Mesenchymal stem cell (in vitro differentiated cells and primary cell): ENCODE data around the gene SNORC.

ENCODE experiments used
- DNase-seq: peaks from one replicate; pipeline ENCODE4 v3.0.0-alpha.2; 2013
- H2AFZ ChIP-seq: one replicate; pipeline ENCODE4 v1.6.1; 2013; ENCODE audit warnings: low read depth, mild to moderate bottlenecking, control low read depth, inconsistent platforms, low read length, moderate library complexity
- H2AK5ac ChIP-seq: 2 replicates; pipeline ENCODE4 v1.6.1; 2013; ENCODE audit warnings: low read length, moderate library complexity, mild to moderate bottlenecking, inconsistent platforms; ENCODE audit not compliant: severe bottlenecking
- H2BK120ac ChIP-seq: one replicate; pipeline ENCODE4 v1.6.1; 2013; ENCODE audit warnings: low read depth, mild to moderate bottlenecking, inconsistent platforms, low read length, moderate library complexity
- H2BK12ac ChIP-seq, 2 experiments: one replicate each; pipeline ENCODE4 v1.6.1; 2013; ENCODE audit warnings: inconsistent platforms in 2 of 2, low read length in 2 of 2, mild to moderate bottlenecking in 2 of 2, moderate library complexity in 2 of 2, control low read depth in 1 of 2
- H2BK15ac ChIP-seq: one replicate; pipeline ENCODE4 v1.6.1; 2013; ENCODE audit warnings: mild to moderate bottlenecking, low read depth, inconsistent platforms; ENCODE audit not compliant: poor library complexity, severe bottlenecking
- H2BK5ac ChIP-seq: 2 replicates; pipeline ENCODE4 v1.6.1; 2013; ENCODE audit warnings: low read depth, mild to moderate bottlenecking, low read length, control low read depth, inconsistent platforms; ENCODE audit not compliant: poor library complexity, severe bottlenecking
- H3K14ac ChIP-seq, 2 experiments: one replicate each; pipeline ENCODE4 v1.6.1; 2013; ENCODE audit warnings: inconsistent platforms in 2 of 2, low read length in 2 of 2, control low read depth in 1 of 2, mild to moderate bottlenecking in 1 of 2, moderate library complexity in 1 of 2
- H3K18ac ChIP-seq, 2 experiments: one replicate each; pipeline ENCODE4 v1.6.1; 2013; ENCODE audit warnings: inconsistent platforms in 2 of 2, low read length in 2 of 2, control low read depth in 1 of 2, low read depth in 1 of 2, mild to moderate bottlenecking in 1 of 2
- H3K23ac ChIP-seq, 2 experiments: one replicate each; pipeline ENCODE4 v1.6.1; 2013; ENCODE audit warnings: inconsistent platforms in 2 of 2, low read length in 2 of 2, mild to moderate bottlenecking in 2 of 2, moderate library complexity in 2 of 2, control low read depth in 1 of 2
- H3K27ac ChIP-seq: 2 replicates; pipeline ENCODE4 v1.5.1; 2013; ENCODE audit warnings: mild to moderate bottlenecking, moderate library complexity, low read length, control low read depth, inconsistent platforms; ENCODE audit not compliant: poor library complexity, severe bottlenecking
- H3K27me3 ChIP-seq, 2 experiments: 2 replicates each; pipeline versions ENCODE4 v1.6.1 to v1.7.0; 2013; ENCODE audit warnings: low read length in 2 of 2, mild to moderate bottlenecking in 2 of 2, moderate library complexity in 2 of 2, control low read depth in 1 of 2, inconsistent platforms in 1 of 2; ENCODE audit not compliant: control insufficient read depth in 1 of 2, insufficient read depth in 1 of 2
- H3K36me3 ChIP-seq, 2 experiments: 2 replicates each; pipeline versions ENCODE4 v1.6.1 to v1.7.0; 2013; ENCODE audit warnings: low read length in 2 of 2, control low read depth in 1 of 2, inconsistent platforms in 1 of 2, low read depth in 1 of 2, mild to moderate bottlenecking in 1 of 2; ENCODE audit not compliant: insufficient read depth in 2 of 2, control insufficient read depth in 1 of 2
- H3K4ac ChIP-seq, 2 experiments: one replicate each; pipeline ENCODE4 v1.6.1; 2013; ENCODE audit warnings: inconsistent platforms in 2 of 2, low read length in 2 of 2, mild to moderate bottlenecking in 2 of 2, moderate library complexity in 2 of 2, control low read depth in 1 of 2, low read depth in 1 of 2
- H3K4me1 ChIP-seq: 2 replicates; pipeline ENCODE4 v1.6.1; 2013; ENCODE audit warnings: low read depth, low read length, control low read depth; ENCODE audit not compliant: control insufficient read depth, insufficient read depth
- H3K4me2 ChIP-seq: 2 replicates; pipeline ENCODE4 v1.6.1; 2013; ENCODE audit warnings: low read length, mild to moderate bottlenecking, inconsistent platforms; ENCODE audit not compliant: poor library complexity, severe bottlenecking
- H3K4me3 ChIP-seq, 2 experiments: 2 replicates each; pipeline versions ENCODE4 v1.5.1 to v1.7.0; 2013; ENCODE audit warnings: low read length in 2 of 2, mild to moderate bottlenecking in 2 of 2, control low read depth in 1 of 2, low read depth in 1 of 2; ENCODE audit not compliant: insufficient read depth in 1 of 2
- H3K79me1 ChIP-seq: replicated peaks from 2 replicates; pipeline ENCODE4 v1.6.1; 2013; ENCODE audit warnings: mild to moderate bottlenecking, control low read depth, low read length, inconsistent platforms; ENCODE audit not compliant: poor library complexity, severe bottlenecking
- H3K9ac ChIP-seq: 2 replicates; pipeline ENCODE4 v1.7.0; 2013; ENCODE audit warnings: mild to moderate bottlenecking, low read length, moderate library complexity
- H3K9me3 ChIP-seq: 2 replicates; pipeline ENCODE4 v1.7.0; 2013; ENCODE audit warnings: mild to moderate bottlenecking, low read length; ENCODE audit not compliant: control insufficient read depth
- H4K8ac ChIP-seq: one replicate; pipeline ENCODE4 v1.6.1; 2013; ENCODE audit warnings: inconsistent platforms, mild to moderate bottlenecking, low read length, moderate library complexity
- H4K91ac ChIP-seq: one replicate; pipeline ENCODE4 v1.6.1; 2013; ENCODE audit warnings: mild to moderate bottlenecking, low read length, inconsistent platforms
- WGBS: methylation state at CpG from one replicate; pipeline ENCODE4 v1.1.7; 2013; ENCODE audit warnings: mixed read lengths; 5-methylcytosine and 5-hydroxymethylcytosine counted together

Gene SNORC

GRCh38 chr2:232859385-232859916 lies 10.6 kb upstream of the SNORC start:
- no peak overlapping the region for H2BK5ac ChIP-seq
- no peak overlapping the region for H2BK120ac ChIP-seq
- no peak for DNase-seq
- H3K27ac ChIP-seq = no peak overlapping the region
- H2BK12ac ChIP-seq = no peak overlapping the region
- H4K8ac ChIP-seq = peak overlapping the region; percentile 37
- no peak overlapping the region for H3K4me3 ChIP-seq
- H3K23ac ChIP-seq = no peak overlapping the region
- no peak overlapping the region for H3K4ac ChIP-seq
- no peaks in the 10 kb centered on the region for H3K27me3 ChIP-seq
- H3K9ac ChIP-seq = no peak overlapping the region
- no peaks in the 10 kb centered on the region for H3K9me3 ChIP-seq
- peak overlapping the region; percentile 80 for H2AK5ac ChIP-seq
- 95% methylated on average over 4 of the region's 4 CpGs for WGBS
- peaks cover 22% of the 10 kb centered on the region for H3K79me1 ChIP-seq
- H3K4me2 ChIP-seq = no peak overlapping the region
- no peak overlapping the region for H2AFZ ChIP-seq
- H2BK15ac ChIP-seq = no peak overlapping the region
- H3K18ac ChIP-seq = no peak overlapping the region
- no peak overlapping the region for H3K14ac ChIP-seq
- H4K91ac ChIP-seq = no peak overlapping the region
- peaks cover 25% of the 10 kb centered on the region for H3K4me1 ChIP-seq
- H3K36me3 ChIP-seq = peaks cover 28 to 72% of the 10 kb centered on the region in 2 experiments

GRCh38 chr2:232860593-232861241 lies 9.3 kb upstream of the SNORC start:
- H3K4me2 ChIP-seq = peak overlapping the region; percentile 30
- peak overlapping the region; percentile 58 for H2AK5ac ChIP-seq
- H3K79me1 ChIP-seq = peaks cover 20% of the 10 kb centered on the region
- no peak overlapping the region for H3K14ac ChIP-seq
- no peaks in the 10 kb centered on the region for H3K9me3 ChIP-seq
- no peak overlapping the region for H2BK12ac ChIP-seq
- H2AFZ ChIP-seq = no peak overlapping the region
- H3K4ac ChIP-seq = no peak overlapping the region
- H2BK5ac ChIP-seq = no peak overlapping the region
- H3K4me3 ChIP-seq = no peak overlapping the region
- H3K27me3 ChIP-seq = no peaks in the 10 kb centered on the region
- WGBS = 93% methylated on average over 9 of the region's 9 CpGs
- H2BK120ac ChIP-seq = no peak overlapping the region
- H3K9ac ChIP-seq = no peak overlapping the region
- H2BK15ac ChIP-seq = no peak overlapping the region
- H3K23ac ChIP-seq = no peak overlapping the region
- no peak overlapping the region for H4K91ac ChIP-seq
- peaks cover 28 to 69% of the 10 kb centered on the region in 2 experiments for H3K36me3 ChIP-seq
- H4K8ac ChIP-seq = no peak overlapping the region
- peaks cover 22% of the 10 kb centered on the region for H3K4me1 ChIP-seq
- H3K18ac ChIP-seq = no peak overlapping the region
- H3K27ac ChIP-seq = peak overlapping the region; percentile 73
- DNase-seq = no peak

GRCh38 chr2:232861353-232861752 lies 8.7 kb upstream of the SNORC start:
- Histone ChIP-seq H2AFZ (no peak overlapping the region), H3K23ac (no peak overlapping the region), H2AK5ac (peak overlapping the region; percentile 54), H3K9ac (no peak overlapping the region), H3K27ac (no peak overlapping the region), H3K4me3 (no peak overlapping the region), H3K27me3 (no peaks in the 10 kb centered on the region), H3K9me3 (no peaks in the 10 kb centered on the region), H3K4ac (no peak overlapping the region), H4K91ac (no peak overlapping the region), H3K14ac (no peak overlapping the region), H2BK15ac (no peak overlapping the region), H2BK5ac (no peak overlapping the region), H3K79me1 (peaks cover 20% of the 10 kb centered on the region), H3K4me1 (peaks cover 22% of the 10 kb centered on the region), H2BK120ac (no peak overlapping the region), H3K4me2 (no peak overlapping the region), H3K36me3 (peaks cover 27 to 65% of the 10 kb centered on the region in 2 experiments), H2BK12ac (no peak overlapping the region), H4K8ac (no peak overlapping the region), H3K18ac (no peak overlapping the region)
- no peak for DNase-seq
- WGBS = 96% methylated on average over 4 of the region's 5 CpGs

- no peaks in the 10 kb centered on the region for H3K9me3 ChIP-seq
- no peak overlapping the region for H3K14ac ChIP-seq
- no peak overlapping the region for H2BK5ac ChIP-seq
- 97% methylated on average over 2 of the region's 2 CpGs for WGBS
- H3K36me3 ChIP-seq = peaks cover 14 to 38% of the 10 kb centered on the region in 2 experiments
- no peak overlapping the region for H3K27ac ChIP-seq
- H3K4me1 ChIP-seq = peaks cover 11% of the 10 kb centered on the region
- H3K79me1 ChIP-seq = peaks cover 17% of the 10 kb centered on the region
- H2BK15ac ChIP-seq = no peak overlapping the region
- no peak overlapping the region for H3K9ac ChIP-seq
- no peak for DNase-seq
- no peak overlapping the region for H3K18ac ChIP-seq
- no peak overlapping the region for H3K4ac ChIP-seq
- no peak overlapping the region for H4K8ac ChIP-seq
- H4K91ac ChIP-seq = no peak overlapping the region
- no peaks in the 10 kb centered on the region for H3K27me3 ChIP-seq
- no peak overlapping the region for H2AFZ ChIP-seq
- H2BK12ac ChIP-seq = no peak overlapping the region
- H3K23ac ChIP-seq = no peak overlapping the region
- H3K4me2 ChIP-seq = no peak overlapping the region
- H3K4me3 ChIP-seq = no peak overlapping the region
- no peak overlapping the region for H2BK120ac ChIP-seq
- H2AK5ac ChIP-seq = no peak overlapping the region
Measured at GRCh38 chr2:232863996-232864395, 6.1 kb upstream of the SNORC start.
